Measurements from ENCODE around the gene LAGE3.

The LAGE3 gene

GRCh38 chrX:154436983-154437752 lies 41.9 kb downstream of the LAGE3 start, which contains the start of gene GDI1:
Gene GDI1, plus strand, starts transcription at chrX:154437154. Its CDS starts 101 bp downstream, at chrX:154437255.
- H3K27me3 ChIP-seq (ENCODE audit: low read depth, low read length): no peaks in the 10 kb centered on the region
- TF ChIP-seq EZH2phosphoT487 (IDR thresholded peaks at IDR 0.05; ENCODE audit: low read depth): no peak
- H3K4me1 ChIP-seq (ENCODE audit: low read length): peaks cover 9% of the 10 kb centered on the region
- peak within 1 kb of the TSS; percentile 93 for H3K4me3 ChIP-seq (ENCODE audit: low read length)
- no peaks in the 10 kb centered on the region for H3K9me3 ChIP-seq (ENCODE audit: insufficient read depth, low read length)
- peaks cover 21% of the 10 kb centered on the region for H3K79me2 ChIP-seq (ENCODE audit: low read length)
- H3K4me2 ChIP-seq (ENCODE audit: low read length): peak within 1 kb of the TSS; percentile 92
- H3K9ac ChIP-seq (ENCODE audit: low read length): peak within 1 kb of the TSS; percentile 75
- H3K36me3 ChIP-seq (replicated peaks; ENCODE audit: low read depth, low read length): peaks cover 12% of the 10 kb centered on the region
- no peaks in the 10 kb centered on the region for H4K20me1 ChIP-seq (ENCODE audit: insufficient read depth, low read length)
- no peak within 1 kb of the TSS for H2AFZ ChIP-seq (ENCODE audit: low read depth, low read length)
- peak within 1 kb of the TSS; percentile 55 for H3K27ac ChIP-seq (ENCODE audit: low read length)

DNA sequence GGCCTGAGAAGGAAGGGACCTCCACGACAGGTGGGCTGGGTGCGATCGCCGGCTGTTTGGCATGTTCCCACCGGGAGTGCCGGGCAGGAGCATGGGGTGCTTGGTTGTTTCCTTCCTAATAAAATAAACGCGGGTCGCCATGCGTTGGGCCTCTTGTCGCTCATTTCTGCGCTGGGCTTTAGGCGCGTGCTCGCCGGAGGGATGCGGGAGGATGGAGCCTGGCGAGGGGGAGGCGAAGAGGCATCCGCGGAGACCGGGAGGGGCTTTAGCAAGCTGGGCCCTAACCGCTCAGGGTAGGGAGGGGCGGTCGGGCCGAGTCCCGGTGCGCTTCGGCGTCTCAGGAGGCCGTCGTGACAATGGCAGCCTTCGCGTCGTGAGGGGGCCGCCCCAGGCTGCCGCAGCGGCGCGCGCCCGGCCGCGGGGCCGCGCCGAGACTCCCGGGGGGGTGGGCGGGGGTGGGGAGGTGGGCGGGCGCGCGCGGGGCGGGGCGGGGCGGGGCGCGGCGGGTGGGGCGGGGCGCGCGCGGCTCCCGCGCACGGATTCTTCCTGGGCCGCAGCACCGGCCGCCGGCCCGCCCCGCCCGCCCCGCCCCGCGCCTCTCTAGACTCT lies 42.6 kb downstream of the LAGE3 start:
- H3K9ac ChIP-seq (ENCODE audit: low read length): peak overlapping the region; percentile 75
- no peaks in the 10 kb centered on the region for H3K9me3 ChIP-seq (ENCODE audit: insufficient read depth, low read length)
- peak overlapping the region; percentile 55 for H3K27ac ChIP-seq (ENCODE audit: low read length)
- H3K79me2 ChIP-seq (ENCODE audit: low read length): peaks cover 21% of the 10 kb centered on the region
- no peaks in the 10 kb centered on the region for H3K27me3 ChIP-seq (ENCODE audit: low read depth, low read length)
- H4K20me1 ChIP-seq (ENCODE audit: insufficient read depth, low read length): no peaks in the 10 kb centered on the region
- peaks cover 9% of the 10 kb centered on the region for H3K4me1 ChIP-seq (ENCODE audit: low read length)
- H2AFZ ChIP-seq (ENCODE audit: low read depth, low read length): no peak overlapping the region
- peak overlapping the region; percentile 93 for H3K4me3 ChIP-seq (ENCODE audit: low read length)
- TF ChIP-seq, protein P1, sequence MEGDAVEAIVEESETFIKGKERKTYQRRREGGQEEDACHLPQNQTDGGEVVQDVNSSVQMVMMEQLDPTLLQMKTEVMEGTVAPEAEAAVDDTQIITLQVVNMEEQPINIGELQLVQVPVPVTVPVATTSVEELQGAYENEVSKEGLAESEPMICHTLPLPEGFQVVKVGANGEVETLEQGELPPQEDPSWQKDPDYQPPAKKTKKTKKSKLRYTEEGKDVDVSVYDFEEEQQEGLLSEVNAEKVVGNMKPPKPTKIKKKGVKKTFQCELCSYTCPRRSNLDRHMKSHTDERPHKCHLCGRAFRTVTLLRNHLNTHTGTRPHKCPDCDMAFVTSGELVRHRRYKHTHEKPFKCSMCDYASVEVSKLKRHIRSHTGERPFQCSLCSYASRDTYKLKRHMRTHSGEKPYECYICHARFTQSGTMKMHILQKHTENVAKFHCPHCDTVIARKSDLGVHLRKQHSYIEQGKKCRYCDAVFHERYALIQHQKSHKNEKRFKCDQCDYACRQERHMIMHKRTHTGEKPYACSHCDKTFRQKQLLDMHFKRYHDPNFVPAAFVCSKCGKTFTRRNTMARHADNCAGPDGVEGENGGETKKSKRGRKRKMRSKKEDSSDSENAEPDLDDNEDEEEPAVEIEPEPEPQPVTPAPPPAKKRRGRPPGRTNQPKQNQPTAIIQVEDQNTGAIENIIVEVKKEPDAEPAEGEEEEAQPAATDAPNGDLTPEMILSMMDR (IDR thresholded peaks at IDR 0.05; ENCODE audit: low read depth, low read length): no peak
- no peak for TF ChIP-seq EZH2phosphoT487 (IDR thresholded peaks at IDR 0.05; ENCODE audit: low read depth)
- H3K36me3 ChIP-seq (replicated peaks; ENCODE audit: low read depth, low read length): peaks cover 12% of the 10 kb centered on the region
- H3K4me2 ChIP-seq (ENCODE audit: low read length): peak overlapping the region; percentile 53

- Histone ChIP-seq H3K36me3 (replicated peaks; ENCODE audit: low read depth, low read length) (peaks cover 12% of the 10 kb centered on the region), H2AFZ (ENCODE audit: low read depth, low read length) (no peak overlapping the region), H3K9me3 (ENCODE audit: insufficient read depth, low read length) (no peaks in the 10 kb centered on the region), H3K27ac (ENCODE audit: low read length) (no peak overlapping the region), H3K4me2 (ENCODE audit: low read length) (no peak overlapping the region), H3K9ac (ENCODE audit: low read length) (no peak overlapping the region), H4K20me1 (ENCODE audit: insufficient read depth, low read length) (no peaks in the 10 kb centered on the region), H3K27me3 (ENCODE audit: low read depth, low read length) (no peaks in the 10 kb centered on the region), H3K79me2 (ENCODE audit: low read length) (peaks cover 24% of the 10 kb centered on the region), H3K4me3 (ENCODE audit: low read length) (no peak overlapping the region), H3K4me1 (ENCODE audit: low read length) (peaks cover 9% of the 10 kb centered on the region)
- no peak for TF ChIP-seq EZH2phosphoT487 (IDR thresholded peaks at IDR 0.05; ENCODE audit: low read depth)
- TF ChIP-seq, protein P1 (IDR thresholded peaks at IDR 0.05; ENCODE audit: low read depth, low read length): no peak
Measured at GRCh38 chrX:154435171-154435733, 43.8 kb downstream of the LAGE3 start.

DNA sequence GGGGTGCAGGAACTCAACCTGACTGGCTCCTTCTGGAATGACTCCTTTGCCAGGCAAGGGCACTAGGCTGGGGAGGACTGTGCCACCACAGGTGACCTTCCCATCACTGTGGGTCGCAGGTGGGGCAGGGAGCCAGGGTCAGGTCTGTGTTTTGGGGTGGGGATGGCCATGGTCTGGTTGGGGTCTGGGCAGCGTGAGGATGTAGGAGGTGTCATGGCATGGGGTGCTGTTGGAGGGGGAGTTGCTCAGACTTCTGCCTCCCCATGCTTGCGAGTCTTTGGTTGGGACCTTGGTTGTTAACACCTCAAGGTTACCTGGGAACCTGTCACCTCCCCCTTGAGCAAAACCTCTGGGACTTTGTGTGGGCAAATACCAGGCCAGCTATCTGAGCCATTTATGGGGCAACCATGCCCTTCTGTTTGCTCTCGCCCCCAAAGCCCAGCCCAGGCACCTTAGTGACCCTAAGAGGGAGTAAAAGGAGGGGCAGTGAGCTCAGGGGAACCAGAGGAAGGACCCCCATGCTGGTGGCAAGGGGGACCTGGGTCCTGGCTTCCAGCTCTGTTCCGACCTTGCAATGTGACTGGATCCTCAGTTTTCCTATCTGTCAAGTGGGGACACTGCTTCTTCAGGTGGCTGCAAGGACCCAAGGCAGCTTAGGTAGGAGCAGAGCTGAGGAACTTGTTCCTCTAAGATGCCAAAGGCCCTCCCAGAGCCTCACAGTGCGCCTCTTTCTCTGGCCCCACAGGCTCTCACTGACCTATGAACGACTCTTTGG lies 44.5 kb downstream of the LAGE3 start:
- H3K27ac ChIP-seq (ENCODE audit: low read length): no peak overlapping the region
- H4K20me1 ChIP-seq (ENCODE audit: insufficient read depth, low read length): no peaks in the 10 kb centered on the region
- no peak overlapping the region for H3K9ac ChIP-seq (ENCODE audit: low read length)
- no peaks in the 10 kb centered on the region for H3K27me3 ChIP-seq (ENCODE audit: low read depth, low read length)
- H3K4me2 ChIP-seq (ENCODE audit: low read length): no peak overlapping the region
- no peak for TF ChIP-seq EZH2phosphoT487 (IDR thresholded peaks at IDR 0.05; ENCODE audit: low read depth)
- TF ChIP-seq, protein P1 (IDR thresholded peaks at IDR 0.05; ENCODE audit: low read depth, low read length): no peak
- H3K79me2 ChIP-seq (ENCODE audit: low read length): peaks cover 28% of the 10 kb centered on the region
- H3K4me3 ChIP-seq (ENCODE audit: low read length): no peak overlapping the region
- H2AFZ ChIP-seq (ENCODE audit: low read depth, low read length): no peak overlapping the region
- H3K9me3 ChIP-seq (ENCODE audit: insufficient read depth, low read length): no peaks in the 10 kb centered on the region
- H3K4me1 ChIP-seq (ENCODE audit: low read length): peaks cover 11% of the 10 kb centered on the region
- H3K36me3 ChIP-seq (replicated peaks; ENCODE audit: low read depth, low read length): peaks cover 12% of the 10 kb centered on the region

All from OCI-LY3 (cell line).